Myocyte (in vitro differentiated cells): ENCODE measurements around the gene STARD13. TPM values are rescaled to one million over a fixed set of nuclear protein-coding genes. Genes with fewer than 3 reads are reported as not detected.
A peak's percentile ranks its signal among the peaks of the same experiment; 100 is the strongest.

Source experiments
- DNase-seq: peaks from one replicate; pipeline ENCODE4 v3.0.0-alpha.2; 2012; ENCODE audit warnings: low read depth
- total RNA-seq: library from RNA; depleted of rRNA; stranded (reverse); fragments of >200 nt; gene quantifications from 2 replicates; pipeline ENCODE4 v1.2.3, GENCODE V29; 2014

The STARD13 gene
- total RNA-seq, 1 donor from 2014 or later: 28.6 TPM

DNA sequence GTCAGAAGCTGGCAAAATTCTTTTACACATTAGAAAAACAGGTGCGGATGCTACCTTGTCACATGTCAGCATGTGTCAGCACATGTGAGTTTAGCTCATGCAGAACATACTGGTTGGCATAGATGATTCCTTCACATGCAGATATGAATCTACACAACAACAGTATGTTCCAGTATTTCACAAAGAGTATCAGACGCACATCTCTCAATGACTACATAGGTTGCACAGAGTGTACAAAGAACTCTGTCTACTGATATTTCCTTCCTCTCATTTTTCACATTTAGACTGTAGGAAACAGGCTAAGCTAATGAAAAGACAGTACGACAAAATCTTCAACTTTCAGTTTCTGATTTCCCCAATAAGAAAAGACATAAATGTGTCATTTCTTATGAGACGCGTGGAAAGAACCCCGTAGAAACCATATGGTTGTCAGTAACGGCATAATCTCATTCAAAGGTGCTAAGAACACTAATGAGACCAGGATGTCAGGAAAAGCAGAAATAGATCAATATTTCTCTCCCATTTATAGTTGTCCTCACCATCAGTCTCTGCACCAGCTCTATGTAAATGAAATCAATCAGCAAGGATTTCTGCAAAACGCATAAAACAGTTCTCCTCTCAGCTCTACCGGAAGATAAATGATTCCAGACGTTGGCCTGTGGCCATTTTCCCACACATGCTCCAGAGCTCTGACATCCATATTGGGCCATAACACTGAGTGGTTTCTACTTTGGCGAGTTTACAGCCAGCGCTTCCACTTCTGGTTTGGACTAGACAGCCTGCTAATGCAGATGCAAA is 81.2 kb downstream of the STARD13 start:
- peak; percentile 77 for DNase-seq

DNA sequence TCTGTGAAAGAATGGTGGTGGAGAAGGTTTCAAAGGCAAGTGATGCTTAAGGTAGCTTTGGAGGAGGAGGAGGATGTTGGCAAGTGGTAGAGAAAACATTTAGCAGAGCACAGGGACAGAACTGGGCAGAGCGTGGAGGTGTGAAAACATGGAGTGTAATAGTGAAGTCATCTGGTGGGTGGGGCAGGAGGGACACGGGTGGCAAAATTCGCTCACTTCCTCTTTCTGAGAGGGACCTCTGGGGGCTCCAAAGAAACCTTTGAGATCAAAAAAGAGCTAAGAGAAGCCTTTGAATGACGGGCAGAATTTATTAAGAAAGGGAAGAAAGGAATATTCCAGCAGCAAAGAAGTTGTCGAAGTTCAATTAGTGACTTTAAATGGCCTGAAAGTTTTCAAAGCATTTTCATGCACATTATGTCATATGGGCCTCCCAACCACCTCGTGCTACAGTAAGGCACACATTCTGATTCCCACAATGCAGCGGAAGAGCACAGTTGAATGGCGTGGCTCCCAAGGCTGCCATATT is 82.8 kb downstream of the STARD13 start:
- no peak for DNase-seq

DNA sequence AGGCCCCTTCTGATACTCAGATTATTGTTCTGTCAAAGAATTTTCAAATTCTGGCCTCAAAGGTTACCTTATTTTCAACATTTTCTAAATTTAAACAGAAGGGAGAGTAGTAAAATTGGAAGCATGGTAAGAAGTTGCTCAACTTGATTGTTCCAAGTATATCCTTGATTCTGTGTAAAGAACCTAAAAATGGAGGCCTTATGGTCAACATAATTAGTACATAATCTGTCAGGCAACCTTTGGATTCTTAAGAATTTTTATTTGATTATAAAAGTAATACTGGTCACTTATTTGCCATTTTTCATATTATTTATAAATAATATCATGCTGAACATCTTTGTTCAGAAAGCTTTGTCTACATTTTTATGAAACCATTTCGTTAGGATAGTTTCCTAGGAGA is 83.9 kb downstream of the STARD13 start:
- no peak for DNase-seq

DNA sequence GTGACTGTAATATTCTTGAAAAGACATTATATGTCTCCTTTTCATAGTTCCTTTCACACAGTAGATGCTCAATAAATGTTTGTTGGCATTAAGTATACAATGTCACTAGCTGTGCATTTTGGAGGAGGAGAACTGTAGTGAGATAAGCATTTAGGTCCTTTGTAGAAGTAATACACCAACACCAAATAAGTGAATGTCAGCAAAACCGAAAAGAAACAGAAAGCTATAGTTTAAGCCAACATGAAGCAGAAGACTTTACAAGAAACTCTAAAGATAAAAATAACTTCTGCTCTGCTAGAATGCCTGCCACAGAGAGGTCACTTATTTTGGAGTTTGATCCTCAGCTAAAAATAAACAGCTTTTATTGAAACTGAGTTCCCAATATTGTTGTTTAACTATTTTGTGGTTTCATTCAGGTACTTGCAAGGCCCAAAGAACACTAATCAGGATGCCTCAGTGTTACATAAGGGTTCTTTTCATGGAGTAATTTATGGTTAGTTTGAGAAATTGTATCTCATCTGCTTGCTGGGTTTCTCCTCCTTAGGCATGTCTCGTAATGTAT is 86.2 kb downstream of the STARD13 start:
- no peak for DNase-seq

DNA sequence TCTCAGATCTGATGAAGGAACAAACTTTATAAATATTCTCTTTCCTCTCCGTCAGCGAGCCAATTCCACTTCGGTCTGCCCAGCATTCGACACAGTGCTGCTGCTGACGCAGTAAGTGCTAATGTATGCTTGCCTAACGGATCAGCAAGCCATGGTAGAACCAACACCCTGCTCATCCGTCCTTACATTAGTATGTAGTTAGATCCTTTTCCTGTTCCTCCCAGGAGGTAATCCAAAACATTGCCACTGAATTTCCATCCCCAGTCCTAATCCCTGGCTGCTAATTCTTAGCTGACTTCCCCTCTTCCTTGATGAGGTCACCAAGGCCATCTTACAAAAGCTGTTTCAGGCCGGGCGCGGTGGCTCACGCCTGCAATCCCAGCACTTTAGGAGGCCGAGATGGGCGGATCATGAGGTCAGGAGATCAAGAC is 88.0 kb downstream of the STARD13 start:
- DNase-seq: no peak

DNA sequence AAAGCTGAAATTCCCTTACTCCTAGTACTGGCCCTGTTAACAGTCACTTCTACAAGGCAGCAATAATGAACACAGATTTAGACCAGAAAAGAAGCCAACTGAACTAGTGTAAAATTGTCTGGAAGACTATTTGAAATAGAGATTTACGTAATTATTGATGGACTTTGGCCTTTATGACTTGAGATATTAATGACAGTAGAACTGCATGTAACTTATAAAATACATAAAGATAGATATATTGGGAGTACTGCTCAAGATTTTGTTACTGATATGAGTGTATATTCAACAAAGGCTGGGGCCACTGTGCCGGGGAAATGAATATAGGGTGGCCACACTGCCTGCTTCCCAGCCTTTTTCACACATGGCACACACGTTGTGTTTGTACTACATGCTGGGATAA is 88.8 kb downstream of the STARD13 start:
- no peak for DNase-seq

DNA sequence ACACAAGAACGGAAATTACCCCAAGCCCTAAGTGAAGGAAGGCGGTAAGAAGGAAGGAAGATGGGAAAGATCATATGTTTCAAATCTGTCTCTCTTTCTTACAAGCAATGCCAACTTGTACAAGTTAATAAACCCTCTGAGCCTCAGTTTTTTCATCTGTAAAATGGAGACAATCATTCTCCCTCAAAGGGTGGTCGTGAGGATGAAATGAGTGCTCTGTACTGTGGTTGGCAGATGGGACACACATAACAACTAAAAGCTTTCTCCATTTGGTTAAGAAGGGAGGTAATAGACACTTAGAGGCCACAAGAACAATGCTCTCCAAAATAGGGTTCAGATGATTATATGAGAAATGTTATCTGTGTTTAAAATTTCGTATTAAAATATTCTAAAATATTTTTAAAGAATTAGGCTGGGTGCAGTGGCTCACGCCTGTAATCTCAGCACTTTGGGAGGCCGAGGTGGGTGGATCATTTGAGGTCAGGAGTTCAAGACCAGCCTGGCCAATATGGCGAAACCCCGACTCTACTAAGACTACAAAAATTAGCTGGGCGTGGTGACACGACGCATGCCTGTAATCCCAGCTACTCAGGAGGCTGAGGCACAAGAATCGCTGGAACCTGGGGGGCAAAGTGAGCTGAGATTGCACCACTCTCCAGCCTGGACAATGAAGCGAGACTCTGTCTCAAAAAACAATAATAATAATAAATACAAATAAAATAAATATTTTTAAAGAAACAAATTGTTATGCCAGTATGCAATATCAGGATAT is 89.7 kb downstream of the STARD13 start:
- DNase-seq: no peak

DNA sequence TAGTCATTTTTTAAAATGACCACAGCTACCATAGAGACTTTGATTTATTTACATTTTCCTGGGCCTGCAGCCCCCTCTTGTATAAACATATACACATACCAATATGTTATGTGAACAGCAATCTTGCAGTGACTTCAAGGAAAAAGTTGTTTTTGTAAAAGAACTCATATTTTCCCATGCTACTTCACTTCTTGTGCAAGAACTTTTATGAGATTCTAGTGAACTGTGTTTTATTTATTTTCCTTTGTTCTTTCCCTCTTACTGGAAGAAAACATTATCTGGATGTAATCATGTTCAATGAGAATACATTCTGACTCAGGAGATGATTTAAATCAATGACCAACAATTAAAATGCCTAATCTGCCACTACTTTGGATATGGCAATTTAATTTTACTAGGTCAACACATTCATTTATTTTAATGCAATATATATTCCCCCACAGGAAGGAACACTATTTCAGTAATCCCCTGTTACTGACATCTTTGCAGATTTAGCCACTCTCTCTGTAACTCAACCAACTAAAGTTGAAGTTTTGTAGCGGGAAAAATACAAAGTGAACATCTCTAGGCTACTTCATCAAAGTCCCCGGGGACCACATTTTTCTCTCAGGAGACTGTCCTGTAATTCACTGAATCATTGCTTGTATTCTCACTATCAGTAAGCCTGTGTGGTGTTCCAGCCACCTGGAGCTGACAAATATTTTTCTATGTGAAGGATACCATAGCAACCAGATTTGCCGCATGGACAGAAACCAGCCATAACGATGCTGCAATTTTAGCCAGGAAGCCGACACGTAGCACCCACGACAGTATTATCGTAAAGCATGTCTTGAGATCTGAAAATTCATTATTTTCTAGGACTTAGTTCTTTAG is 90.5 kb downstream of the STARD13 start:
- DNase-seq: peak; percentile 63

DNA sequence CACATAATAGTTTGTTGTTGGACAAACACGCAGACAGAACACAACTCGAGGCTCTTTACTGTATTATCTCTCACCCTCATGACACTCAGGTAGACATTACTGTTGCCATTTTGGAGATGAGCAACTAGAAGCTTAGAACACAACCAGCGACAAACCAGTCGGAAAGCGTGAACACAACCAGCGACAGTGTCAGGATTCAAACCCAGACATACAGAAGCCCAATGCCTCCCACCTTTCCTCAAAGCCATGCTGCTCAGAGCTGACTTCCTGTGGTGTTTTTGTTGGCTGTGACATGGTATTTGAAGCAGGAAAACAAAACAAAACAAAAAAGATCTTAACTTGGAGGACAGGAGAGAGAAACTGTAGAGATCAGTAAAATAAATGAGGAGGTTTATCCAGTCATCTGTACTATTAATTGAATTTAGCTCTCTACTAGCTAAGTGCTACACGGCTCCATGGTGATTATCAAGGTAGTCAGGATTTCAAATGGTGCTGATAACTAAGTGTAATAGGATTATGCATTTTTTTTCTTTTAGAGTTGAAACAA is 92.1 kb downstream of the STARD13 start:
- no peak for DNase-seq

DNA sequence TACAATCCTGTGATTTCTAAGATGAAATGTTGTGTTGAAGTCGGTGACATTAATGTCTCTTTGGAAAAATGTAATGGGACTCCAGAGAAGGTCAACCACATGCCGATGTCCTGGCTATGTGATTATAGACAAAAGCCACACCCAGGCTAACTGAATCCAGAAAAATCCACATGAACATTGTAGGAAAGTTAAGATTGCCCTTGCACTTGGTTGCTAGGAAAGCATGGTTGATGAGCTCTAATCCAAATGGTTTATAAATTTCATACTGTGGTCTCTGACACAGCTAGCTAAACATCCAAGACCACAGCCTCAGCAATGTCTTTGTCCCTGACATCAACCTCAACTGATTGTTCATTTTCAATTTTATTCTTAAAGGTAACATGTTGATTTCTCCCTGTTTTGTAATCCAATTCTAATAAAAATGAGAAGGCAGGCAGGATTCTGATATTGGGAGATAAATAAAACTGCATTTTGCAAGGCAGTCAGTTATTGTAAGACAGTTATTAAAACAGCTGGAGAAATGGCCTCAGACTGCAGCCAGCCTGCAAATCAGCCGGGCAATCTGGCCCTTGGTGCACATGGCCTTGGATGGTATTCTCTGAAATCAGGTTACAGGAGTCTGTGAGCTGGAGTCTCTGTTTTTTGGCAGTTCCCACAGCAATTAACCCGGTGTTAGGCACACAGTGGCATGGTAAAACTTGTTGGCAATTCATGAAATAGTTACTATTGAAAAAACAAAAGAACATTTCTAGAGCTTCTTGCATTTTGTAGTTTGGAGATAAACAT is 93.9 kb downstream of the STARD13 start:
- DNase-seq: peak; percentile 88

DNA sequence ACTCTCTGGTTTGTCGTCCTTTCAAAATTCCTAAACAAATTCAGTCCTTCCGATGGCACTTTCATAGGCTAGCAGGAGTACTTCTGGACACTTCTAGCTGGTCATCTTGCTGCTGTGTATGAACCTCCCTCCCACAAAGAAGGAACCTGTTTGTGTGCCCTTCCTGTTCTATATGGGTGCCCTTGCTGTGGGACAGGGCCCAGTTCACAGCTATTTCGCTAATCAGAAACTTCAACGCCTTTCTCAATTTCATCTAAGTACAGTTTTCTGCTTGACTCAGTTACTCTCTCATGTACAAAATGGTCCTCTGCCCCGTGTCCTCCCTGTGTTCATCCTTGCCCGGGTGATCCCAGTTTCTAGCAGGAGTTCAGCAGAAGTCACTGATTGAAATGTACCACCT is 96.1 kb downstream of the STARD13 start:
- DNase-seq: no peak

DNA sequence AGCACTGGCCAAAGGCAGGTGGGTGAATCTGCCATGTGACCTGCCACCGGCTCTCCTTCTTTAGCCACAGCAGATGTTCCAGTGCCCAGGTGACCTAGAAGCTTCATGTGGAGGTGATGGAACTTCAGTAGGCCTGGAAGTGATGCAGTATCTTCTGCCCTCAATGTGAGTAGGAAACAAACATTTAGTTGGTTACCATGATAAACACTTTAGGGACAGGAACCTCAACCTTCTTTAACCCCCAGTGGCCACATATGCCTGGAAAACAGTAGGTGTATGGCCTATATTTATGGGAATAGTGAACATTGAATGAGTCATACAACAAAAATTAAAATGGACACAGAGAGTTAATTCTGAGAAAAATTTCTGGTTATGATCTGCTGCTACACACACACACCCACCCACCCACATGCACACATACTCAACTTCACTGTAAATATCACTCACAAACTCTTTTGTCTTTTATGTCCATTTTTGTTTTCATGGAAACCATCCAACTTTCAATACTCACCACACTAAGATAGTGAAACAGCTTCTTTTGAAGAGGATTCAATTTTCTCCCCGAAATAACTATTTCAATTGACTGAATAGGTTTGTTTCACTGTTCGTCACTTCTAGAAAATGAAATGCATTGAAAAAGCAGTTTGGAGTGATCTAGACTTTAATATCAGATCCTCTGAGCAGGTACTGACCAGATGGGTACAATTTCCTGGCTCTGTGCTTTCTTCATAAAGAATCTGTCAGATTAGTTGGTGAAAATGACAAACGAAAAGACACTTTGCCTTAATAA is 97.3 kb downstream of the STARD13 start:
- no peak for DNase-seq

DNA sequence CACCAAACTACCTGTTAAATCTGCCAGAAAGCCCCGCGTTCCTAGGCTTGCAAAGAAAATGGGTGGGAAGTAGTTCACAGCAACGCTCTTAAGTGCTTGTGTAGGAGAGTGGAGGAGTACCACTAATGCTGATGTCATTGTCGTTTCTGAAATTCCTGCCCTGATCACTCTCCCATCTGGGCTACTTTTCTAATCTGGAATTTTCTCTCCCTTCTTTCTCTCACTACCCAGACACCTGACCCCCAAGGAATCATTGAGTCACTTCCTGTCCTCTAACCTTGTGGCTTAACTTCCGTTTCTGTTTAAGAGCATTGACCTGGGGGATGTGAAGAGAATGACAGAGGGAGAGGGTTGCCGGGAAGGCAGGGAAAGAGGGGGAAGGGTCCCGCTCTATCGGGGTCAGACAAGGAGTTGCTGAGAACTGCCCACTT is 98.7 kb downstream of the STARD13 start:
- DNase-seq: peak; percentile 27

DNA sequence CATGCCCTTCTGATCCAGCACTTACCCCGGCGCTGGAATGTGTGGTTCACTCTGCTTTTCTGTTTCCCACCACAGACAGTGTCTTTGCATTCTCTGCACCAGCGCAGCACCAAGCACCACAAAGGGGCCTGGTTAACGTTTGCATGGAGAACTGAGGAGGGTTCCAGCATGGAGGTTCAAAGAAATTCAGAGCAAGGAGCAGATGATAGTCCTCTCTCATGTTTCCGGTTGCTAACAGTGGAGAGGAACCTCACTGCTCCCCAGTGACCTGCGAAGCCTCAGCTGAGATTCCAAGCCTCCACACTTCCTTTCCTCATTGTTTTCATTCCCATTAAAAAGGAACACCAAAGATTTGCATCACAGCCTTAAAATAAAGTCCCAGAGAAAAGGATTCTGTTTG is 99.7 kb downstream of the STARD13 start:
- DNase-seq: peak; percentile 40

DNA sequence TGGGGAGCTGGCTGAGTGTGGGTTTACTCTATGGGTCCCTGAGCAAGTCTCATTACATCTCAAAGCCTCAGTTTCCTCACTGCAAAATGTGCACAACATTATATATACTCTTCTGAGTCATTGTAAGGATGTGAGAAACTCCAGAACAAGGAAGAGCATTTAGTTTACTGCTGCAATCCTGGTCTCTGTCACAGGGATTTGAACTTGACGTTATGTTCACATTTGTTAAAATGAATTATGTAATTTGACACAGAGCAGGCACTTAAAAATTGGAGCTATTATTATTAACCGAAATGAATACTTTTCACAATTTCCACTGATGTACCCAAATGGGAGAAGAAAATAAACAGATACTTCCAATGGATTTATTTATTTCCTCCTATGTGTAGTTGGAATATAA is 101.0 kb downstream of the STARD13 start:
- no peak for DNase-seq

DNA sequence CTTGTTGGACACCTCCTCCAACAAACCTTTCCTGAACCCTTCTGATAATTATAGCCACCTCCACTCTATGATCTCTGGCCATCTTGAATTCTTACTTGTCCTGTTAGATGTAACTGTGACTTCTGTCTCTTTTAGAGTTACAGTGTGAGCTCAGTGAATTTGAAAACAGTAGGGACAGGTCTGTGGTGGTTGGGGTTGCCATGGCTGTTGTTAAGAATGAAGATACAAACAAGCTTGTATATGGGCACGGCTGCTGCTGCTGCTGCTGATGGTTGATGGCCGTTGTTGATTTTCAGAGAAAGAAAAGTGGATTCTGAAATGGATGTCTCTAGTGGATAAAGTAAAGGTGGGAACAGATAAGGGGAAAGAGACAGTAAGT is 101.5 kb downstream of the STARD13 start:
- DNase-seq: peak; percentile 39

DNA sequence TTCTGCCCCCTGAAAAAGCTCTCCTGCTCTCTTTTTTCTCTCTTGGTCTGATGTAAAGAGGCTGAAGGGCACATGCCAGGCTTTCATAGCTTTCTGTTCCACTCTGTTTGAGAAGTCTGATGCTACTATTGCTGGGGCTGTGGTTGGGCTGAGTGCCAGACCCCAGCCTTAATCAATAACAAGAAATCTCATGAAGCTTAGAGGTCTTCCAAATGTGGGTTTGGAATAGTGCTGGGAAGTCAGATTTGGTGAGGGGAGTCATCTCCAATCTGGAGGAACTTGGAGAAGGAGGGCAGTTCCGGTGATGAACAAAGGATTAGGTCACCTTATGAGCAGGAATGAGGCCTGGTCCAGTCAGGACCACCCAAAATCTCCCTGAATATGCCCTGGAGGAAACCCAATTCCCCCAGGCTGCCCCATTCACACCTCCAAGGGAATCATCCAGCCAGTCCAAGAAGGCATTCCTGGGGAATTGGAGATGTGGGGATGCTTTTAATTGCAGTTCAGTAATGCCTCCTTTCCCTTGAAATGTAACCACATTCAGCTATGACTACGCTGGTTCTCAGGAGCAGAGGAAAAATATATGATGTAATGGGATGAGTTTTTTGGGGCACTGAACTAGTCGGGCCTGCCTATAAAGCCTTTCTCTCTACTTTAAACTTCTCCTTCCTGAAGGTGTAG is 102.0 kb downstream of the STARD13 start:
- peak; percentile 49 for DNase-seq

DNA sequence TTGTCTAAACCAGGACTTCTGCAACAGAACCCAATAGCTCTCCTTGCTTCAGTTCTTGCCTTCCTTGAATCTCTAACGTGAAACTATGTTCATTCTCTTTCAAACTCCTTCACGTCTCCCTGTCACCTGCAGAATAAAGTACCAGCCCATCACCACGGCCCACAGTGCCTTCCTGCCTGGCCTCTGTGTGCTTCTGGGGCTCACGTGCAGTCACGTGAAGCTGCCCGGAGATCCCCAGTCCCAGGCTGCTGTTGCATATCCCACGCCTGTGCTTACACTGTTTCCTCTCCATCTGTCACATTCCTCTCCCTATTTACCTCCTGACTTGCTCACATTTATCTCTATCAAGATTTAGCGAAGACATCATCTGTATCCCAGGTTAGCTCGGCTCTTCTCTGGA is 102.8 kb downstream of the STARD13 start:
- no peak for DNase-seq

DNA sequence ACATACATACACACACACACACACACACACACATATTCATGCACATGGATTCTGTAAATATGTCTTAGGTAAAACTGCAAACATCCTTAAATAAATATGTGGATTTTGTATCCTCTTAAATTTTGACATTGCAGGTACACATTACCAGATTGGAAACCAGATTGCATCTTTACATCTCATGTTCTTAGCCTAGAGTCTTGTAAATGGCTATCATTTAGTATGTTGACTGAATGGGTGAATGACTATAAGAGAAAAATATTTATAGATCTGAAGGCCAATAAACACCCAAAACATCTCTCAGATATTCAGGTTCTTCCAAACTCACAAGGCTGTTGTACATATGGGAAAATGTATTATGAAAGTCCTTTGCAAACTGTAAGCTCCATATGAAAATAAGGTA is 104.3 kb downstream of the STARD13 start:
- DNase-seq: no peak
